Measurements from ENCODE around the gene PLEKHM1. TPM values are rescaled to one million over a fixed set of nuclear protein-coding genes. Genes with fewer than 3 reads are reported as not detected.
"Not testable (repeated sequence)": the region's sequence is repeated elsewhere in the genome, so short reads cannot be mapped to it uniquely, and the experiment has no call there.

Gene PLEKHM1
- 10 to 100 TPM; 18.8 to 20.0 TPM for total RNA-seq

- intact Hi-C loops (cut with micrococcal nuclease); H3K36me3 Mint-ChIP-seq (ENCODE audit: low read depth); H3K27me3 Mint-ChIP-seq; H3K9me3 Mint-ChIP-seq; POLR2A ChIA-PET: not testable (repeated sequence)
- Mint-ChIP-seq H3K27ac (peak within 1 kb of the TSS; percentile 89), H3K4me1 (ENCODE audit: low read depth) (peaks cover 20% of the 10 kb centered on the region), H3K4me3 (peak within 1 kb of the TSS; percentile 89)
- DNase-seq (peak; percentile 90), ATAC-seq (peak; percentile 99)
- CTCF ChIA-PET: interaction anchor here (1.2 kb wide), 1 partner anchor 62 kb away, joined by 3 read pairs; no protein-coding TSS in a partner anchor
Observed at GRCh38 chr17:45490615-45491433, at the start of gene PLEKHM1. TSS of gene PLEKHM1 (minus strand) at chr17:45490721. CDS start at chr17:45482484, 8,237 bp downstream.

- H3K27ac Mint-ChIP-seq; POLR2A ChIA-PET; H3K36me3 Mint-ChIP-seq (ENCODE audit: low read depth); intact Hi-C loops (cut with micrococcal nuclease); H3K9me3 Mint-ChIP-seq; DNase-seq; CTCF ChIA-PET; ATAC-seq; H3K4me1 Mint-ChIP-seq (ENCODE audit: low read depth); H3K27me3 Mint-ChIP-seq; H3K4me3 Mint-ChIP-seq: not testable (repeated sequence)
Observed at GRCh38 chr17:45538168-45538567, 47.6 kb upstream of the PLEKHM1 start.

GRCh38 chr17:45506072-45506471 is 15.6 kb upstream of the PLEKHM1 start:
- H3K4me1 Mint-ChIP-seq (ENCODE audit: low read depth); H3K27ac Mint-ChIP-seq; ATAC-seq; H3K9me3 Mint-ChIP-seq; intact Hi-C loops (cut with micrococcal nuclease); H3K27me3 Mint-ChIP-seq; POLR2A ChIA-PET; H3K4me3 Mint-ChIP-seq; H3K36me3 Mint-ChIP-seq (ENCODE audit: low read depth); DNase-seq: not testable (repeated sequence)
- CTCF ChIA-PET: interaction anchor here (0.9 kb wide), 1 partner anchor 78 kb away, joined by 3 read pairs; no protein-coding TSS in a partner anchor

GRCh38 chr17:45505183-45505582 is 14.7 kb upstream of the PLEKHM1 start:
- H3K4me1 Mint-ChIP-seq (ENCODE audit: low read depth); DNase-seq; ATAC-seq; H3K36me3 Mint-ChIP-seq (ENCODE audit: low read depth); H3K4me3 Mint-ChIP-seq; CTCF ChIA-PET; H3K9me3 Mint-ChIP-seq; H3K27ac Mint-ChIP-seq; intact Hi-C loops (cut with micrococcal nuclease); H3K27me3 Mint-ChIP-seq; POLR2A ChIA-PET: not testable (repeated sequence)

- peak; percentile 45 for DNase-seq
- H3K9me3 Mint-ChIP-seq; H3K27ac Mint-ChIP-seq; intact Hi-C loops (cut with micrococcal nuclease); H3K27me3 Mint-ChIP-seq; H3K4me3 Mint-ChIP-seq; H3K36me3 Mint-ChIP-seq (ENCODE audit: low read depth); H3K4me1 Mint-ChIP-seq (ENCODE audit: low read depth); CTCF ChIA-PET; POLR2A ChIA-PET: not testable (repeated sequence)
- peak; percentile 74 for ATAC-seq
- TF ChIP-seq CTCF (IDR thresholded peaks at IDR 0.05): peak; percentile 46
Observed at GRCh38 chr17:45501092-45501707, 10.7 kb upstream of the PLEKHM1 start.

GRCh38 chr17:45500478-45500877 is 10.0 kb upstream of the PLEKHM1 start:
- CTCF ChIA-PET; H3K9me3 Mint-ChIP-seq; POLR2A ChIA-PET; H3K27ac Mint-ChIP-seq; ATAC-seq; H3K27me3 Mint-ChIP-seq; intact Hi-C loops (cut with micrococcal nuclease); H3K4me3 Mint-ChIP-seq; H3K4me1 Mint-ChIP-seq (ENCODE audit: low read depth); DNase-seq; H3K36me3 Mint-ChIP-seq (ENCODE audit: low read depth): not testable (repeated sequence)

- H3K36me3 Mint-ChIP-seq (ENCODE audit: low read depth); ATAC-seq; intact Hi-C loops (cut with micrococcal nuclease); H3K9me3 Mint-ChIP-seq; POLR2A ChIA-PET; H3K27me3 Mint-ChIP-seq; H3K4me3 Mint-ChIP-seq; H3K4me1 Mint-ChIP-seq (ENCODE audit: low read depth); DNase-seq; H3K27ac Mint-ChIP-seq; CTCF ChIA-PET: not testable (repeated sequence)
Observed at GRCh38 chr17:45499208-45499607, 8.7 kb upstream of the PLEKHM1 start.

- POLR2A ChIA-PET; H3K9me3 Mint-ChIP-seq; H3K27ac Mint-ChIP-seq; H3K4me3 Mint-ChIP-seq; H3K27me3 Mint-ChIP-seq; ATAC-seq; intact Hi-C loops (cut with micrococcal nuclease); CTCF ChIA-PET; H3K36me3 Mint-ChIP-seq (ENCODE audit: low read depth); H3K4me1 Mint-ChIP-seq (ENCODE audit: low read depth); DNase-seq: not testable (repeated sequence)
Observed at GRCh38 chr17:45498377-45498776, 7.9 kb upstream of the PLEKHM1 start.

- POLR2A ChIA-PET; H3K27me3 Mint-ChIP-seq; H3K27ac Mint-ChIP-seq; CTCF ChIA-PET; H3K4me3 Mint-ChIP-seq; H3K9me3 Mint-ChIP-seq; intact Hi-C loops (cut with micrococcal nuclease); DNase-seq; ATAC-seq; H3K36me3 Mint-ChIP-seq (ENCODE audit: low read depth); H3K4me1 Mint-ChIP-seq (ENCODE audit: low read depth): not testable (repeated sequence)
Observed at GRCh38 chr17:45497449-45497848, 6.9 kb upstream of the PLEKHM1 start.

- H3K27me3 Mint-ChIP-seq; DNase-seq; H3K4me1 Mint-ChIP-seq (ENCODE audit: low read depth); POLR2A ChIA-PET; H3K4me3 Mint-ChIP-seq; H3K27ac Mint-ChIP-seq; H3K9me3 Mint-ChIP-seq; intact Hi-C loops (cut with micrococcal nuclease); ATAC-seq; H3K36me3 Mint-ChIP-seq (ENCODE audit: low read depth); CTCF ChIA-PET: not testable (repeated sequence)
Observed at GRCh38 chr17:45496507-45496906, 6.0 kb upstream of the PLEKHM1 start.

GRCh38 chr17:45494556-45494955 is 4.0 kb upstream of the PLEKHM1 start:
- DNase-seq; H3K36me3 Mint-ChIP-seq (ENCODE audit: low read depth); CTCF ChIA-PET; ATAC-seq; H3K4me3 Mint-ChIP-seq; H3K9me3 Mint-ChIP-seq; H3K27ac Mint-ChIP-seq; H3K27me3 Mint-ChIP-seq; POLR2A ChIA-PET; intact Hi-C loops (cut with micrococcal nuclease); H3K4me1 Mint-ChIP-seq (ENCODE audit: low read depth): not testable (repeated sequence)

All from activated CD8-positive, alpha-beta T cell treated with anti-CD3 and anti-CD28 coated beads for 36 hours (primary cell).